ENCODE results near the gene C1orf21.

Gene C1orf21

GRCh38 chr1:184658055-184658454, 271.2 kb downstream of the C1orf21 start:
- Histone ChIP-seq H3K4me3 (ENCODE audit: low read length) (no peak overlapping the region), H3K9me3 (ENCODE audit: insufficient read depth, low read depth, low read length) (no peaks in the 10 kb centered on the region), H3K36me3 (ENCODE audit: insufficient read depth, low read depth, low read length) (no peaks in the 10 kb centered on the region), H3K4me1 (ENCODE audit: insufficient read depth, low read length) (no peaks in the 10 kb centered on the region), H3K9ac (ENCODE audit: low read depth, low read length) (no peak overlapping the region), H3K27ac (ENCODE audit: low read length) (no peak overlapping the region), H3K27me3 (ENCODE audit: insufficient read depth, low read length) (no peaks in the 10 kb centered on the region)

- Histone ChIP-seq H3K4me1 (ENCODE audit: insufficient read depth, low read length) (peaks cover 14% of the 10 kb centered on the region), H3K9me3 (ENCODE audit: insufficient read depth, low read depth, low read length) (no peaks in the 10 kb centered on the region), H3K27ac (ENCODE audit: low read length) (no peak overlapping the region), H3K9ac (ENCODE audit: low read depth, low read length) (no peak overlapping the region), H3K36me3 (ENCODE audit: insufficient read depth, low read depth, low read length) (no peaks in the 10 kb centered on the region), H3K4me3 (ENCODE audit: low read length) (no peak overlapping the region), H3K27me3 (ENCODE audit: insufficient read depth, low read length) (peaks cover 16% of the 10 kb centered on the region)
These were observed 273.8 kb downstream of the C1orf21 start for GRCh38 chr1:184660462-184661191.

GRCh38 chr1:184661801-184662200, 275.0 kb downstream of the C1orf21 start:
- Histone ChIP-seq H3K9ac (ENCODE audit: low read depth, low read length) (no peak overlapping the region), H3K4me1 (ENCODE audit: insufficient read depth, low read length) (peaks cover 17% of the 10 kb centered on the region), H3K4me3 (ENCODE audit: low read length) (no peak overlapping the region), H3K27me3 (ENCODE audit: insufficient read depth, low read length) (peaks cover 17% of the 10 kb centered on the region), H3K27ac (ENCODE audit: low read length) (no peak overlapping the region), H3K9me3 (ENCODE audit: insufficient read depth, low read depth, low read length) (no peaks in the 10 kb centered on the region), H3K36me3 (ENCODE audit: insufficient read depth, low read depth, low read length) (no peaks in the 10 kb centered on the region)

- peaks cover 29% of the 10 kb centered on the region for H3K4me1 ChIP-seq (ENCODE audit: insufficient read depth, low read length)
- H3K9me3 ChIP-seq (ENCODE audit: insufficient read depth, low read depth, low read length) = no peaks in the 10 kb centered on the region
- H3K27ac ChIP-seq (ENCODE audit: low read length) = no peak overlapping the region
- no peaks in the 10 kb centered on the region for H3K36me3 ChIP-seq (ENCODE audit: insufficient read depth, low read depth, low read length)
- H3K9ac ChIP-seq (ENCODE audit: low read depth, low read length) = no peak overlapping the region
- peak overlapping the region; percentile 52 for H3K4me3 ChIP-seq (ENCODE audit: low read length)
- H3K27me3 ChIP-seq (ENCODE audit: insufficient read depth, low read length) = peaks cover 17% of the 10 kb centered on the region
These were observed 277.3 kb downstream of the C1orf21 start for GRCh38 chr1:184664042-184664660.

- peaks cover 33% of the 10 kb centered on the region for H3K4me1 ChIP-seq (ENCODE audit: insufficient read depth, low read length)
- H3K36me3 ChIP-seq (ENCODE audit: insufficient read depth, low read depth, low read length) = no peaks in the 10 kb centered on the region
- no peaks in the 10 kb centered on the region for H3K9me3 ChIP-seq (ENCODE audit: insufficient read depth, low read depth, low read length)
- no peak overlapping the region for H3K4me3 ChIP-seq (ENCODE audit: low read length)
- no peak overlapping the region for H3K27ac ChIP-seq (ENCODE audit: low read length)
- H3K9ac ChIP-seq (ENCODE audit: low read depth, low read length) = no peak overlapping the region
- peaks cover 17% of the 10 kb centered on the region for H3K27me3 ChIP-seq (ENCODE audit: insufficient read depth, low read length)
These were observed 277.8 kb downstream of the C1orf21 start for GRCh38 chr1:184664661-184665060.

- H3K36me3 ChIP-seq (ENCODE audit: insufficient read depth, low read depth, low read length) = no peaks in the 10 kb centered on the region
- no peak overlapping the region for H3K9ac ChIP-seq (ENCODE audit: low read depth, low read length)
- no peaks in the 10 kb centered on the region for H3K9me3 ChIP-seq (ENCODE audit: insufficient read depth, low read depth, low read length)
- H3K27me3 ChIP-seq (ENCODE audit: insufficient read depth, low read length) = peaks cover 17% of the 10 kb centered on the region
- H3K4me3 ChIP-seq (ENCODE audit: low read length) = no peak overlapping the region
- H3K27ac ChIP-seq (ENCODE audit: low read length) = no peak overlapping the region
- H3K4me1 ChIP-seq (ENCODE audit: insufficient read depth, low read length) = peaks cover 40% of the 10 kb centered on the region
These were observed 278.5 kb downstream of the C1orf21 start for GRCh38 chr1:184665360-184665759.

- Histone ChIP-seq H3K9ac (ENCODE audit: low read depth, low read length) (peak overlapping the region; percentile 57; the same call in 1 of the 2 replicates), H3K27me3 (ENCODE audit: insufficient read depth, low read length) (peaks cover 13% of the 10 kb centered on the region), H3K9me3 (ENCODE audit: insufficient read depth, low read depth, low read length) (no peaks in the 10 kb centered on the region), H3K4me3 (ENCODE audit: low read length) (peak overlapping the region; percentile 17; the same call in 1 of the 2 replicates), H3K4me1 (ENCODE audit: insufficient read depth, low read length) (peaks cover 72% of the 10 kb centered on the region), H3K36me3 (ENCODE audit: insufficient read depth, low read depth, low read length) (no peaks in the 10 kb centered on the region), H3K27ac (ENCODE audit: low read length) (peak overlapping the region; percentile 3)
These were observed 282.6 kb downstream of the C1orf21 start for GRCh38 chr1:184669391-184669790.

- Histone ChIP-seq H3K36me3 (ENCODE audit: insufficient read depth, low read depth, low read length) (no peaks in the 10 kb centered on the region), H3K9me3 (ENCODE audit: insufficient read depth, low read depth, low read length) (no peaks in the 10 kb centered on the region), H3K9ac (ENCODE audit: low read depth, low read length) (peak overlapping the region; percentile 70; the same call in 1 of the 2 replicates), H3K4me1 (ENCODE audit: insufficient read depth, low read length) (peaks cover 59% of the 10 kb centered on the region), H3K27me3 (ENCODE audit: insufficient read depth, low read length) (no peaks in the 10 kb centered on the region), H3K27ac (ENCODE audit: low read length) (peak overlapping the region; percentile 86), H3K4me3 (ENCODE audit: low read length) (peak overlapping the region; percentile 51; the same call in 1 of the 2 replicates)
These were observed 285.3 kb downstream of the C1orf21 start for GRCh38 chr1:184672013-184672726.

GRCh38 chr1:184673305-184673704, 286.5 kb downstream of the C1orf21 start:
- H3K27ac ChIP-seq (ENCODE audit: low read length) = no peak overlapping the region
- peak overlapping the region; percentile 63; the same call in 1 of the 2 replicates for H3K9ac ChIP-seq (ENCODE audit: low read depth, low read length)
- H3K4me1 ChIP-seq (ENCODE audit: insufficient read depth, low read length) = peaks cover 55% of the 10 kb centered on the region
- no peaks in the 10 kb centered on the region for H3K9me3 ChIP-seq (ENCODE audit: insufficient read depth, low read depth, low read length)
- H3K4me3 ChIP-seq (ENCODE audit: low read length) = peak overlapping the region; percentile 8; the same call in 1 of the 2 replicates
- H3K27me3 ChIP-seq (ENCODE audit: insufficient read depth, low read length) = no peaks in the 10 kb centered on the region
- no peaks in the 10 kb centered on the region for H3K36me3 ChIP-seq (ENCODE audit: insufficient read depth, low read depth, low read length)

GRCh38 chr1:184677344-184677743, 290.5 kb downstream of the C1orf21 start:
- Histone ChIP-seq H3K4me1 (ENCODE audit: insufficient read depth, low read length) (peaks cover 17% of the 10 kb centered on the region; the same call in 1 of the 2 replicates), H3K36me3 (ENCODE audit: insufficient read depth, low read depth, low read length) (no peaks in the 10 kb centered on the region), H3K9ac (ENCODE audit: low read depth, low read length) (no peak overlapping the region), H3K27ac (ENCODE audit: low read length) (no peak overlapping the region), H3K27me3 (ENCODE audit: insufficient read depth, low read length) (no peaks in the 10 kb centered on the region), H3K4me3 (ENCODE audit: low read length) (no peak overlapping the region), H3K9me3 (ENCODE audit: insufficient read depth, low read depth, low read length) (peaks cover 6% of the 10 kb centered on the region; the same call in 1 of the 2 replicates)

Measured in iPS-20b (cell line).